MG63 (cell line): ENCODE measurements around the gene BRD4. TPM values are rescaled to one million over a fixed set of nuclear protein-coding genes. Genes with fewer than 3 reads are reported as not detected.

Source experiments
- DNase-seq: peaks from one replicate; pipeline ENCODE4 v3.0.0-alpha.2; 2020
- H3K27me3 ChIP-seq: fragments of 250-450 bp; sonication (Bioruptor Pico); 2 replicates; pipeline ENCODE4 v1.5.1; 2020; ENCODE audit warnings: mild to moderate bottlenecking, moderate library complexity
- H3K36me3 ChIP-seq: fragments of 250-450 bp; sonication (Bioruptor Pico); 2 replicates; pipeline ENCODE4 v1.5.1; 2020; ENCODE audit warnings: mild to moderate bottlenecking, moderate library complexity
- H3K4me3 ChIP-seq: fragments of 250-450 bp; sonication (Bioruptor Pico); 2 replicates; pipeline ENCODE4 v1.5.1; 2020; ENCODE audit warnings: mild to moderate bottlenecking, moderate library complexity
- H3K9me3 ChIP-seq: fragments of 250-450 bp; sonication (Bioruptor Pico); 2 replicates; pipeline ENCODE4 v1.5.1; 2020; ENCODE audit warnings: mild to moderate bottlenecking, moderate library complexity
- total RNA-seq: library from RNA; depleted of rRNA; stranded (reverse); fragments of >200 nt; shearing (Covaris generic); gene quantifications from 2 replicates; pipeline ENCODE4 v1.2.3, GENCODE V29; 2014; ENCODE audit warnings: low replicate concordance

The BRD4 gene
- total RNA-seq, 1 experiment from 2014 or later = 16.0 TPM

DNA sequence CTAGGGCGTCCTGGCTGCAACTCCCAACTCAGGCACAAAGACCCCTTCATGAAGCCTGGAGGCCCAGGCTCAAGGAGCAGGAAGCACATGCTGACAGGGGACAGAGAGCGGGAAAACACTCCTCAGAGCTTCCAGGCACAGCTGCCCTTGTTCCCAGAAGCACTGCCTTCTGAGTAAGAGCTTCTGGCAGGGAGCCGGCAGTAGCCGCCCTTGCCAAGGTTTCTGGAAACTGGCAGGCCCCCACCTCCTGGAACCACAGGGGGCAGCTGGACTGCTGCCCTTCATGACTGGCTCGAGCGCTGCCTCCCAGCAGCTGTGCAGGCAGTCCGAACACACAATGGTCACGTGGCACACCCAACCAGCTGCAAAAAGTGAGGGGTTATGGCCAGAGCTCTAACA lies 66.5 kb downstream of the BRD4 start:
- Histone ChIP-seq H3K27me3 (no peaks in the 10 kb centered on the region), H3K9me3 (no peaks in the 10 kb centered on the region), H3K4me3 (no peak overlapping the region), H3K36me3 (peaks cover 96% of the 10 kb centered on the region)
- DNase-seq = peak; percentile 97

DNA sequence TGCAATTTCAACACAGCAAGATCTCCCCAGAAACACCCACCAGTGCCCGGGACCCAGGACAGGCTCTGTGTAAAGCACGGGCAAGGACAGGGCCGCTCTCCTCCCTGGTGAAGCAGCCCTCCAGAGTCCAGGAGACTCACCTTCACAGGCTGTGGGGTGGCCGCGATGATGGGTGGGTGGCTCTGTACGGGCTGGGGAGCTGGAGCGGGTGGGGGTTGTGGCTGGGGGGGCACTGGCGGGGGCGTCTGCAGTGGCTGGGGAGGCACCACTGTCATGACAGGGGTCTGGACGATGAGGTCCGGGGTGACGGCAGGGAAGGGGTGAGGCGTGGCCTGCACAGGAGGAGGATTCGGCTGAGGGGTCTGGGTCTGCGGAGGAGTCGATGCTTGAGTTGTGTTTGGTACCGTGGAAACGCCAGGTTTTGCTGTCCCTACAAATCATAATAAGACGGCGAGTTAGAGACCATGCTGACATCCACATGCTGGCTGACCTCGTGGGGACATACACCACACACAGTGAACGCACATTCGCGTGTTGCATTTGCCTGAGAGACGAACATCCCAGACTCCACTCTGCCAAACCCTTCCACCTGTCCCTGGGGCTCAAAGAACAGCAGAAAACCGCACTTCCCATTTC lies 67.0 kb downstream of the BRD4 start:
- Histone ChIP-seq H3K36me3 (peaks cover 96% of the 10 kb centered on the region), H3K9me3 (no peaks in the 10 kb centered on the region)
- no peak for DNase-seq

DNA sequence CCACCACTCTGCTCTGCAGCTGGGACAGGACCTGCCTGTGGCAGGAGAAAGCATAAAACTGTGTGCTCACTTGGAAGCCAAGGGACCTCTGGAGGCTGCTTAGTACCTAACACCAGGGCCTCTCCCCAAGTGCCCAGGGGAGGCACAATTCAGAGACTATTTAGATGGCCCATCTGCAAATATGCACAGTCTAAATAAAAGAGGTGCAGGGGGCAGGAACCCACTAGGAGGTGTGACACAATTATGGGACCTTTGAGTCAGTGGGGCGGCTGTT lies 67.5 kb downstream of the BRD4 start:
- no peak overlapping the region for H3K4me3 ChIP-seq
- H3K9me3 ChIP-seq = no peaks in the 10 kb centered on the region
- no peak for DNase-seq
- H3K36me3 ChIP-seq = peaks cover 96% of the 10 kb centered on the region
- no peaks in the 10 kb centered on the region for H3K27me3 ChIP-seq

More for the DNA sequence above, 67.0 kb downstream of the BRD4 start:
- Histone ChIP-seq H3K4me3 (no peak overlapping the region), H3K27me3 (no peaks in the 10 kb centered on the region)

DNA sequence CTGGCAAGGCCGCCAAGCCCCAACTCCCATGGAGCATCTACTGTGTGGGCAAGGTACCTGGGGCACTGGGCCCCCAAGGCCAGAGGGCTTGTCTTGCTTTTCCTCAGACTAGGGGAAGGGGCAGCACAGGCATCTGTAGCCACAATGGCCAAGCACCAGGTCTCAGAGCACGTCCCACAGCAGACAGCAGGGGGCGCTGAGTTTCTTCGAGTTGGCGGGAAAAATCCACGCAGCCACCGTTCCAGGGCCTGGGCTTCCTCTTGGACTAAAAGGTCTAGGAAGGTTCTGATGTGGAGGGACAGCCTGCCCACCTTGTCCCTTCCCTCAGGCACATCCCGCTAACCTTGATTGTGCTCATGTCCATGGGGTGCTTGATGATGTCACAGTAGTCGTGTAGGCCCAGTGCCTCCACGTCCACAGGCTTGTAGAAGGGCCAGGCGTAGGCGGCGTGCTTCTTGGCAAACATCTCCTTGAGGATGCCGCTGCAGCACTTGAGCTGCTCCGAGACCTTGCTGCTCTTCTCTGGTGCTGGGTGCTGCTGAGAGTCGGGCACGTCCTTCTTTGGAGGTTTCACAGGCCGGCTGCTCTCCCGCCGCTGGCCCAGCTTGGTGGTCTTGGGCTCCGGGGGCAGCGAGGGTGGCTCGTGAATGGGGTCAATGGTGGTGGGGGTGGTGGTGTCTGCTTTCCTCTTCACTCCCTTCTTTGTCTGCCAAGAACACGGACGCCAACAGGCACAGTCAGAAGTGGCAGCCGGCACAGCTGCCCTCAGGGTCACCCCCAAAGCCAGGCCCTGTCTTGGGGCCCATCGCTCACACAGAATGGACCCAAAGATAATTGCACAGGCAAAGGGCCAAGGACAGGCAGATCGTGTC lies 68.0 kb downstream of the BRD4 start:
- peak; percentile 55 for DNase-seq
- no peaks in the 10 kb centered on the region for H3K27me3 ChIP-seq
- H3K9me3 ChIP-seq = no peaks in the 10 kb centered on the region
- H3K4me3 ChIP-seq = no peak overlapping the region
- H3K36me3 ChIP-seq = peaks cover 96% of the 10 kb centered on the region

DNA sequence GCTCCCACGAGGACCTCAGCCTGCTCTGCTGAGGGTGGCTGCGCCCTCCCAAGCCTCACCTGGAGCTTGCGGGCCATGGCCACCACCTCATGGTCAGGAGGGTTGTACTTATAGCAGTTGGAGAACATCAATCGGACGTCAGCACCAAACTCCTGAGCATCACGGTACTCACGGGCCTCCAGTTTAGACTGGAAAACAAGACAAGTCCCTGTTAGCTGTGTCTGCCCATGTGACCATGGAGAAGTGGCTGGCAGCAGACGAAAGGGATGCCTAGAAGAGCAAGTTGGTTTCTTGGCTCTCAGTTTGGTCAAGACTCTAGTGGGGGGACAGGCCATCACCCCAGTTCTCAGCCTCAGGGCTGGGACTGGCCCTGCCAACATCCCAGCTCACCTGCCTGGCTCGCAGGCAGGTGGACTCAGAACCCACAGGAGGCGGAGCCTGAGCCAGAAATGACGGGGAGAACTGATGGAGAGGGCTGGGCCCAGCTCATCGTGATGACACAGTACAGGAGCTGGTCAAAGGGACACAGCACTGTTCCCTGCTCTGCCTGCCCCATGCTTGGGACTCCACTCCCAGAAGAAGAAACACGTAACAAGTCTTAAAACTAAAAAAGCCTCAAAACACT lies 68.9 kb downstream of the BRD4 start:
- H3K4me3 ChIP-seq = no peak overlapping the region
- H3K36me3 ChIP-seq = peaks cover 96% of the 10 kb centered on the region
- no peak for DNase-seq
- H3K27me3 ChIP-seq = no peaks in the 10 kb centered on the region
- no peaks in the 10 kb centered on the region for H3K9me3 ChIP-seq

DNA sequence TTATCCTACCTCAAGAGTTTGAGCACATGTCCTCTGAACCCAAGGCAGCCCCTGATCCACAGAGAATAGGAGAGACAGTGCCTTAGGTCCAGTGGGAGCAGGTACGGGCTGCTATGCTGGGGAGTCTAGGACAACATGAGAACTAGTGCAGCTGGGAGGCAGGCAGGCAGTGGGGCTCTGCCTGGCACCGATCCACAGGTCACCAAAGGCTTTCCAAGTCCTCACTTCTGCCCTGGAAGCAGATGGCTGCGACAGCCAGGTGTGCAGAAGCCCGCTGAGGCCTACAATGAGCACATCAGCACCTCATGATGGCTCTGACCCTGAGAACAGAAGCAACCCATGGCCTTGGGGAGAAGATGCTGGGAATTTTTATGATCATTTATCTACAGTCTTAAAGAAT lies 70.3 kb downstream of the BRD4 start:
- peaks cover 97% of the 10 kb centered on the region for H3K36me3 ChIP-seq
- no peak for DNase-seq

DNA sequence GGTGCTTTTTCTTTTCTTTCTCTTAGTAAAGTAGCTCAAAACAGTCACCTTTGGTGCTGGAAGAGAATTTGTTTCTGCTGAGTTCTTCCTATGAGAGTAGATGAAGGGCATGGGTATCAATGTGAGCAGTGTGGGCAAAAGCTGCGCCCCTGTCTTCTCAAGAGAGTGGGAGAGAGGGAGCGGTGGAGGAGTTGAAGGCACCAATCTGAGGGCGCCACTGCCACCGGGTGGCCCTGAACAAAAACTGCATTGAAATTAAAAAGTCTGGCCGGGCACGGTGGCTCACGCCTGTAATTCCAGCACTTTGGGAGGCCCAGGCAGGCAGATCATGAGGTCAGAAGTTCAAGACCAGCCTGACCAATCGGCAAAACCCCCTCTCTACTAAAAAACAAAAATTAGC lies 71.4 kb downstream of the BRD4 start:
- no peak for DNase-seq
- H3K4me3 ChIP-seq = no peak overlapping the region
- no peaks in the 10 kb centered on the region for H3K27me3 ChIP-seq
- H3K36me3 ChIP-seq = peaks cover 98% of the 10 kb centered on the region
- H3K9me3 ChIP-seq = no peaks in the 10 kb centered on the region

More for the DNA sequence above, 70.3 kb downstream of the BRD4 start:
- Histone ChIP-seq H3K4me3 (no peak overlapping the region), H3K9me3 (no peaks in the 10 kb centered on the region), H3K27me3 (no peaks in the 10 kb centered on the region)

DNA sequence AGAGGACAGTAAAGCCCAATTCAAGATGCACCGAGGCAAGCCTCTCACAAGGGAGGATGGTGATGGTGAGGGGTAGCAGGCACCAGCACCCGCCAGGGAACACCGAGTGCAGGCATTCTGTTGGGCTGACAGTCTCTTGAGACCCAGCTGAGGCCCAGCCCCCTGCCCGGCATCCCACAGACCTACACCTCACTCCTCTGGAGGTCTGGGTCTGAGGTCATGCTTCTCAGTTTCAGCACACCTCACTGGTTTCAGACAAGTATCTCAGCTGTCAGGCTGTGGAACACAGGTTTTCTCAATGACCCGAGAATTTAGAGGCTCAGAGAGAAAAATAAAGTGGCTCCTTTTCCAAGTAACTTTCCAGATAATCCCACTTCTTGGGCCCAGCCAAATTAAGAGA lies 72.4 kb downstream of the BRD4 start:
- peaks cover 99% of the 10 kb centered on the region for H3K36me3 ChIP-seq
- DNase-seq = no peak
- no peak overlapping the region for H3K4me3 ChIP-seq
- no peaks in the 10 kb centered on the region for H3K9me3 ChIP-seq
- no peaks in the 10 kb centered on the region for H3K27me3 ChIP-seq

DNA sequence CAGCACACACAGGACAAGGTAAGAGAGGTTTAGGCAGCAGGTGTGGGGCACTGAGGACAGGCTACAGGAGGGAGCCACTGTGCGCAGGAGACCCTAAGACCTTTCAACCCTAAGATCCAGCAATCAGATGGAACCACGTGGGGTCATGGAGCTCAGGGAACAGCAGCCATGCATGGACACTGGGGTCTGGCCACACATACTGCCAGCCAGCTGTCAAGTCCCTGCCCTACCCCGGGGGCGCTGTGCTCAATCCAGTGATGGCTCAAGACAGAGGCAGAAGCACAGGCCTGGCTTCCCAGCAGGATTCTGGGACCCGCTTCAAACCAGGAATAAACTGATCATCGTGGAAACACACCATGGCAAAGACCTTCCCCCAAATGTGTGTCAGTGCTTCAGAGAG lies 74.6 kb downstream of the BRD4 start:
- H3K27me3 ChIP-seq = no peaks in the 10 kb centered on the region
- H3K4me3 ChIP-seq = no peak overlapping the region
- peaks cover 99% of the 10 kb centered on the region for H3K36me3 ChIP-seq
- no peaks in the 10 kb centered on the region for H3K9me3 ChIP-seq
- DNase-seq = no peak

DNA sequence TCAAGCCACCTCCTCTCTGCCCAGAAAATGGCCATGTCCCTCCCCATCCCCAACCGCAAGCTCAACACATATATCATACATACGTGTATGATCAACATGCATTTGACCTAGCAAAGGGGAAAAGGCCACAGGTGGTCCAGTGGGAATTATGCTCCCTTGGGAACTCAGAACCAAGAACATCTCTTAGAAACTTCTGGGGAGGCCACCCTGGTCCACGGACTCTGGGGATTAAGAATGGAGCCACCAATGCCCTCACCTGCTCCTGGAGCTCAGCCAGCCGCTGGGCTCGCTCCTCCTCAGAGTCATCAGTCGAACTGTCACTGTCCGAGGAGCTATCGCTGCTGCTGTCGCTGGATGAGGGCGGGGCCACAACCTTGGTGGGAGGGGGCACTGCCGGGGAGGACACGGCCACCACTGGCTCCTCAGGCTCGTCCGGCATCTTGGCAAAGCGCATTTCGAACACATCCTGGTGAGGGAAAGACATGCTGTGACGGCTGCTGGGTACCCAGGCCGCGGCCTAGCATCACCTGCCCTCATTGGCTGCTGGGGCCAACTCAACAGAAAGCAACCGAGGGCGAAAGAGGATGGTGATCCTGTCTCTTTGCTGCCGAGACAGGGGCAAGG lies 75.5 kb downstream of the BRD4 start:
- DNase-seq = no peak

DNA sequence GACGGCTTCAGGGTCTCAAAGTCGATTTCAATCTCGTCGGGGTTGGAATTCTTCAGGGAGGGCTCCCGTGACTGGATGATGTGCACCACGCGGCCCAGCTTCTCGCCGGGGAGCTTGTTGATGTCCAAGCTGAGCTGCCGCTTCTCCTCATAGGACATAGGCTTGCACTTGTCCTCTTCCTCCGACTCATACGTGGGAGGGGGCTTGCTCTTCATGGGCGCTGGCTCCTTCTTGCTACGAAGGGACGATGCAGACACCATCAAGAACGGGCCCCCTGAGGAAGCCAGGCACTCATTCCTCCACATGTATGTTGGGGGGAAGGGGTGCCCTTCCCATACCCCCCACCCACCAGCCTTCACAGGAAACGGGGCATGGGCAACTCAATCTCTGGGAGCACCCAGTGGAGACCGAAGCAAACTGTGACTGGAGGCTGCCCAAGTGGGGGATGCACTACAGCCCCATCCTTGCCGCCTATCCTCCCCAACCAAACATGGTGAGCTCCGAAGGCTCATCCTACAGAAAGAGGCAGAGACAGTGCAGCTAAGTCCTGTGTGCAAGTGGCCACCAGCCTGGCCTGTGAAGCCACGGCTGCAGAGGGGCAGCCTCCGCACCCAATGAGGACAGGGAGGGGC lies 76.9 kb downstream of the BRD4 start:
- DNase-seq = no peak
- H3K36me3 ChIP-seq = peaks cover 97% of the 10 kb centered on the region
- no peak overlapping the region for H3K4me3 ChIP-seq
- no peaks in the 10 kb centered on the region for H3K9me3 ChIP-seq
- no peaks in the 10 kb centered on the region for H3K27me3 ChIP-seq

More for the DNA sequence above, 75.5 kb downstream of the BRD4 start:
- Histone ChIP-seq H3K9me3 (no peaks in the 10 kb centered on the region), H3K27me3 (no peaks in the 10 kb centered on the region), H3K4me3 (no peak overlapping the region), H3K36me3 (peaks cover 99% of the 10 kb centered on the region)

DNA sequence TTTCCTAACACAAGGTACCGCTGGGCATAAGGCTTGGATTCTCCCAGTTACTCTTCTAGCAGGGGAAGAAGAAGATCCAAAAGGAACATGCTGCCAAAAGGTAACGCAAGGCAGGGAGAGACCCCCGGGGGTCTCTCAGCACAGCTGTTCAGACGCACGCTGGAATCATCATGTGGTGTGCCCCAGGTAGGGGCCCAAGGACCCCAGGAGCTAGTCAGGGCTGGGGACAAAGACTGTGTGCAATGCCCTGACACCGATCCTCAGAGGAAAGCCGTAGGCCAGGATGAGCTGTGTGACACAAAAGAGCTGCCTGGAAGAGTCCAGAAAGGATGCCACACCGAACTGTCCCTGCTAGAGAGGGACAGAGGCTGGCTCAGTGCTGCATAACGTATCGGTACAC lies 77.8 kb downstream of the BRD4 start:
- H3K27me3 ChIP-seq = no peaks in the 10 kb centered on the region
- H3K9me3 ChIP-seq = no peaks in the 10 kb centered on the region
- H3K36me3 ChIP-seq = peaks cover 97% of the 10 kb centered on the region
- H3K4me3 ChIP-seq = no peak overlapping the region
- no peak for DNase-seq

DNA sequence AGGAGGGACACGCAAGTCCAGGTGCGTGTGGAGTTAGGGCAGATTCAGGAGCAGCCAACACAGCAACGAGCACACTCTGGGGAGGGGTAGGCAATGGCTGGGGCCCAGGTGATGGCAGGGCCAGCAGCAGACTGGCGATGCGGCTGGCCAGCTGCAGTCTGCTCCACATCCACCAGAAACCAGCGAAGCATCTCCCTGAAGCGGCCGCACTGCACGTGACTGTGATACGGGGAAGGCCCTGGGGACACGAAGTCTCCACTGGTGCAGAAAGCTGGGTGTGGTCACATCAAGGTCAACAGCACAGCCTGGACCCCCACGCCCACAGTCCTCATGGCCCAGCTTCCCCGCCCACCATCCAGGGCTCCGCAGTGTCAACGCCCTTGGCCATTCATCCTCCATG lies 78.8 kb downstream of the BRD4 start:
- H3K36me3 ChIP-seq = peaks cover 97% of the 10 kb centered on the region
- DNase-seq = no peak
- H3K4me3 ChIP-seq = no peak overlapping the region
- no peaks in the 10 kb centered on the region for H3K27me3 ChIP-seq
- H3K9me3 ChIP-seq = no peaks in the 10 kb centered on the region

DNA sequence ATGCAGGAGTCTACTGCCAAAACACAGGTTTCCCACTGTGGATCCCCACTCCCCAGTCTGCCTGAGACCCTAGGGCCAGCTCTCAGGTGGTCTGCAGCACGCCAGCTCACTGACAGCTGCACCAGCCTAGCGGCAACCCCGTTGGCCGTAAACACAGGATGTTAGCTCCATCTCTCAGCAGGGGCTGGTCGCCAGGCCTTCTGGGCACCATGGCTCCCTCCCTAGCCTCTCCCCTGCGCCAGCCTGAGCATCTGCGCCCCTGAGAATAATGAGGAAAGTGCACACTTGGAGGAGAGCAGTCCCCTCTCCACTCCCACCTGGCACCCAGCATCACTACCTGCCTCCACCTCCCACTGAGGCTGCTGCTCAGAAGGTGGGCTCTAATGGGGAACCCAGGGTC lies 79.3 kb downstream of the BRD4 start:
- no peaks in the 10 kb centered on the region for H3K9me3 ChIP-seq
- DNase-seq = no peak
- no peaks in the 10 kb centered on the region for H3K27me3 ChIP-seq
- no peak overlapping the region for H3K4me3 ChIP-seq
- peaks cover 97% of the 10 kb centered on the region for H3K36me3 ChIP-seq

DNA sequence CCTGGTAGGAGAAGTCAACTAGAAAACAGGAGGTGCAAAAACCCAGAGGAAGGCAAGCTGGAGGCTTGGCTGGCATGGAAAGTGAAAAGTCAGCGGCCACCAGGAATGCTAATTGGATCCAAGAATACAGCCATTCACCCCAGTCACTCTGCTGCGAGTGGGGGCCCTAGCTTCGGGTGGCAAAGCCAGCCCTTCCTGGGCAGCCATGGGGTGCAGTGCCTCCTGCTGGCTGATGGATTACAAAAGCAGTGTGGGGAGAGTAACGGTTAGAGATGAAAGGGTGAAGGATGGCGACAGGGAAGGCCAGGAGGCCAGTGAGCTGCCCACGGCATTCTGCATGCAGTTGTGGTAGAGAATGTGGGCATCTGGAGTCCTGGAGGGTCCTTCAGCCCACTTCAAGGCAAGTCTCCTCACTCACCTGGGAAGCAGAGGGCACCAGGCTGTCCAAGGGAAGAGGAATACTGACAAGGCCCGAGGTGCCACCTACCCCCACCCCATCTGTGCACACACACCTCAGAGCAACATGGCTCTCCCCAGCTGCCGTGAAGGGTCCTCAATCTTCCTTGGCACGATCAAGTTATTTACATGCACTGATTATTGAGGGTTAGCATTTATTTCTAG lies 79.8 kb downstream of the BRD4 start:
- Histone ChIP-seq H3K36me3 (peaks cover 97% of the 10 kb centered on the region), H3K27me3 (no peaks in the 10 kb centered on the region), H3K4me3 (no peak overlapping the region), H3K9me3 (no peaks in the 10 kb centered on the region)
- DNase-seq = peak; percentile 55

DNA sequence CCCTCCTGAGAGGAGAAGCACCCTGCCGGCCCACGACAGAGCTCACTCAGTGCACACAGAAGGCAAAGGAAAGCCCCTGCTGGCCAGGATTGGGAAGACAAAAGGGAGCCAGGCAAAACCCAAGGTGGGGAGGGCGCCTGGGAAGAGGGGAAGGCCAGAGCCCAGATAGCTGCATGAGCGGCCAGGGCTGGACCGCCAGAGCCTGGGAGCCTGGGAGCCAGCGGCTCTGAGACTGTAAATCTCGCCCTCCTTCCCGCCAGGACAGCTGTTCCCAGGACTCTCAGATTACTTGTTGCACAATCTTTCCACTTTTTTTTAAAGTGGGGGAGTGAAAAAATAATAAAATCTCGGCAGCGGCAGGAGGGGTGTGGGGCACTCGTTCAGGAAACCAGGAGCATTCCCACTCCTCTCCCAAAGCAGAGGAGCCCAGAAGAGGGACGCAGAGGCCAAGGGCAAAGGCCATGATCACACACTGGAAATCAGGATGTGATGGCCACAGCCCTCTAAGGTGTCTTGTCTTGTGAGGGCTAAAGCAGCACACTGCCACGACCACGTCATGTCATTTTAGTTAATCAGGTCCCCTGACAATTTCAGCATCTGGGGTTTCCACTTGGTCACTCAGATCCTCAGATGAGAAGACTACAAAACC lies 80.5 kb downstream of the BRD4 start:
- Histone ChIP-seq H3K27me3 (no peaks in the 10 kb centered on the region), H3K9me3 (no peaks in the 10 kb centered on the region), H3K36me3 (peaks cover 97% of the 10 kb centered on the region), H3K4me3 (no peak overlapping the region)
- peak; percentile 77 for DNase-seq
